Lower lobe of right lung (tissue), 2 donors: ENCODE data around the gene CRB1. TPM values are rescaled to one million over a fixed set of nuclear protein-coding genes. Genes with fewer than 3 reads are reported as not detected.

Experiments used
- ATAC-seq, 2 donors: fragments of 200-7000 bp; cut with Tn5 transposase; one replicate each; pipeline ENCODE4 v1.9.1; 2020 to 2022; ENCODE audit warnings: mild to moderate bottlenecking in 2 of 2, moderate library complexity in 2 of 2
- DNase-seq: peaks from one replicate; pipeline ENCODE4 v3.0.0-alpha.2; 2020
- H3K27ac ChIP-seq: fragments of 200-600 bp; one replicate; pipeline ENCODE4 v1.8.0; 2022
- H3K27me3 ChIP-seq: fragments of 200-600 bp; one replicate; pipeline ENCODE4 v1.8.0; 2022; ENCODE audit warnings: low read depth
- H3K36me3 ChIP-seq: fragments of 200-600 bp; one replicate; pipeline ENCODE4 v1.8.0; 2022; ENCODE audit warnings: mild to moderate bottlenecking
- H3K4me1 ChIP-seq: fragments of 200-600 bp; one replicate; pipeline ENCODE4 v1.8.0; 2022
- H3K4me3 ChIP-seq: fragments of 200-600 bp; one replicate; pipeline ENCODE4 v1.8.0; 2022; ENCODE audit warnings: mild to moderate bottlenecking
- H3K9me3 ChIP-seq: fragments of 200-600 bp; one replicate; pipeline ENCODE4 v1.8.0; 2022
- intact Hi-C: fragments of 100-400 bp; cut with DNase I; formaldehyde crosslinking; loops from one replicate; pipeline ENCODE4 v1.11.0; 2022
- long read RNA-seq: library from polyadenylated mRNA; unstranded; transcript quantifications from one replicate; pipeline ENCODE4 v2.0.0, GENCODE V29; 2021
- total RNA-seq: library from RNA; stranded (reverse); fragmentation: NEBNext Ultra II Directional; extraction: Animal tissue kit (Norgen Biotek cat#: 25700); gene quantifications from one replicate; pipeline ENCODE4 v1.2.1, GENCODE V29; 2021
- TF ChIP-seq, protein P1 (sequence below): fragments of 200-600 bp; IDR thresholded peaks from one replicate; pipeline ENCODE4 v1.8.0; 2022; ENCODE audit warnings: antibody characterized with exemption, mild to moderate bottlenecking
- donor health status: DM: no; HTN: yes; CAD: no; lungs with severe emphysema.

The CRB1 gene
- 0.77 TPM for total RNA-seq
- long read RNA-seq, result 0 reads

DNA sequence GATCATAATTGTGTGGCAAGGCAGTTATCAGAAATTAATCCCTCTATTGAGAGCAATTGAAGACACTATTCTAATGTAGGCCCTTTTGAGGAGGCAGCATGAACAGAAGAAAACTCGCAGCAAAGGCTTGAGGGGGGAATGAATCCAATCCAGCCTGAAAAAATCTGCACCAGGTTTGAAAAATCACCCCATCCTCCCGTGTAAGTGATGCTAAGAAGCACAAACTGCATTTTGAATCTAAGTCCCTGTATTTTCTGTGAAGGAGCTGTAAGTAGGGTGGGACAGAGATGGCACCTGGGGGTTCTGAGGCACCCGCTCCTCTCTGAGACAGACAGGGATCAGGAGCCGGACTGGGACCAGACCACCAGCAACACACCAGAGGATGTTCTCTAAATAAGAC lies at the start of gene CRB1:
Gene CRB1 (plus strand): TSS at position 241 of the 400 bp plus-strand sequence. CDS start 161 bp downstream, outside the sequence.
- ATAC-seq (no peak), DNase-seq (no peak)
- H3K9me3 ChIP-seq, result no peaks in the 10 kb centered on the region
- intact Hi-C loops, result no loop called here
- H3K27me3 ChIP-seq, result no peaks in the 10 kb centered on the region
- no peak within 1 kb of the TSS for H3K27ac ChIP-seq
- no peaks in the 10 kb centered on the region for H3K4me1 ChIP-seq
- TF ChIP-seq, protein P1, sequence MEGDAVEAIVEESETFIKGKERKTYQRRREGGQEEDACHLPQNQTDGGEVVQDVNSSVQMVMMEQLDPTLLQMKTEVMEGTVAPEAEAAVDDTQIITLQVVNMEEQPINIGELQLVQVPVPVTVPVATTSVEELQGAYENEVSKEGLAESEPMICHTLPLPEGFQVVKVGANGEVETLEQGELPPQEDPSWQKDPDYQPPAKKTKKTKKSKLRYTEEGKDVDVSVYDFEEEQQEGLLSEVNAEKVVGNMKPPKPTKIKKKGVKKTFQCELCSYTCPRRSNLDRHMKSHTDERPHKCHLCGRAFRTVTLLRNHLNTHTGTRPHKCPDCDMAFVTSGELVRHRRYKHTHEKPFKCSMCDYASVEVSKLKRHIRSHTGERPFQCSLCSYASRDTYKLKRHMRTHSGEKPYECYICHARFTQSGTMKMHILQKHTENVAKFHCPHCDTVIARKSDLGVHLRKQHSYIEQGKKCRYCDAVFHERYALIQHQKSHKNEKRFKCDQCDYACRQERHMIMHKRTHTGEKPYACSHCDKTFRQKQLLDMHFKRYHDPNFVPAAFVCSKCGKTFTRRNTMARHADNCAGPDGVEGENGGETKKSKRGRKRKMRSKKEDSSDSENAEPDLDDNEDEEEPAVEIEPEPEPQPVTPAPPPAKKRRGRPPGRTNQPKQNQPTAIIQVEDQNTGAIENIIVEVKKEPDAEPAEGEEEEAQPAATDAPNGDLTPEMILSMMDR, result no peak
- no peaks in the 10 kb centered on the region for H3K36me3 ChIP-seq
- H3K4me3 ChIP-seq, result no peak within 1 kb of the TSS

DNA sequence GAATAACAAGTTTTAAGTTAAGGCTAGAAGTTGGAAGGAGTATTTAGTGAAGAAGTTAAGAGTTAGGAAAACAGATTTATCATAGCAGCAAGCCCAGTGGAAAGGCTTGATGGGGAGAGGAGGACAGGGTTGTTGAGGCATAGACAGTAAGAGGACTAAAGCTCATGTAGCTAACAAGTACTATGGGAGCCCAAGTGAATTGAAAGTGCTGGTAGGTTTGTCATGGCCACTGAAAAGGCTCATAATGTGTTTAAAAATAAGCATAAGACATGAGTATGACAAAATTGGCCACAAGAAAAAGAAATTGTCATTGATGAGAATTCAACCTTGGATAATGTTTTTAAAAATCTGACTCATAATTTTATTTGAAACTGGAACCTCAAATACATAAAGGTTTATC lies 49.2 kb upstream of the CRB1 start:
- ATAC-seq (no peak), DNase-seq (no peak)
- TF ChIP-seq, protein P1, result no peak
- H3K36me3 ChIP-seq, result no peaks in the 10 kb centered on the region
- H3K27ac ChIP-seq, result no peak overlapping the region
- intact Hi-C loops, result no loop called here
- no peak overlapping the region for H3K4me3 ChIP-seq
- H3K9me3 ChIP-seq, result no peaks in the 10 kb centered on the region
- H3K4me1 ChIP-seq, result no peaks in the 10 kb centered on the region
- H3K27me3 ChIP-seq, result no peaks in the 10 kb centered on the region

DNA sequence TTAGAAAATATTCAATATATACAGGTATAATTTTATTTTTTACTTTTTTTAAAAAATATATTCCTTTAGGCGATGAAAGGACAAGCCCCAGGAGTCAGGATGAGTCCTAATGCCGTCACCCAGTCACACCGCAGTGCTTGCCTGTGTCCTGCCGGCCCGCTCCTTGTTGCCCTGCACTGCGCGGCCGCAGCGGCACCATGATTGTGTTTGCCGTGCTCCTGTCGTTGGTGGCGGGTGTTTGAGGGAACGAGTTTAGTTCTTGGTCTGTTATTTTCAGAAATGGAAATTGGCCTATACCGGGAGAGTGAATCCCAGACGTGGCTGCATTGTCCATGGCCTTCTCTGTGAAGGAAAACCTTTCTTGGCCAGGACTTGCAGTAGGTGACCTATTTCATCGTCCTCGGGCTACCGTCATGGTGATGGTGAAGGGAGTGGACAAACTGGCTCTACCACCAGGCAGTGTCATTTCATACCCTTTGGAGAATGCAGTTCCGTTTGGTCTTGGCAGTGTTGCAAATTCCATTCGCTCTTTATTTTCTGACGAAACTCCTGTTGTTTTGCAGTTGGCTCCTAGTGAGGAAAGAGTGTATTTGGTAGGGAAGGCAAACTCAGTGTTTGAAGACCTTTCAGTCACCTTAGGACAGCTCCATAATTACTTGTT lies 45.9 kb upstream of the CRB1 start:
- TF ChIP-seq, protein P1, result no peak
- no peak overlapping the region for H3K4me3 ChIP-seq
- H3K4me1 ChIP-seq, result no peaks in the 10 kb centered on the region
- H3K9me3 ChIP-seq, result no peaks in the 10 kb centered on the region
- no peaks in the 10 kb centered on the region for H3K27me3 ChIP-seq
- peak; percentile 51 to 69 for ATAC-seq
- no peaks in the 10 kb centered on the region for H3K36me3 ChIP-seq
- no peak for DNase-seq
- intact Hi-C loops, result no loop called here
- H3K27ac ChIP-seq, result no peak overlapping the region

DNA sequence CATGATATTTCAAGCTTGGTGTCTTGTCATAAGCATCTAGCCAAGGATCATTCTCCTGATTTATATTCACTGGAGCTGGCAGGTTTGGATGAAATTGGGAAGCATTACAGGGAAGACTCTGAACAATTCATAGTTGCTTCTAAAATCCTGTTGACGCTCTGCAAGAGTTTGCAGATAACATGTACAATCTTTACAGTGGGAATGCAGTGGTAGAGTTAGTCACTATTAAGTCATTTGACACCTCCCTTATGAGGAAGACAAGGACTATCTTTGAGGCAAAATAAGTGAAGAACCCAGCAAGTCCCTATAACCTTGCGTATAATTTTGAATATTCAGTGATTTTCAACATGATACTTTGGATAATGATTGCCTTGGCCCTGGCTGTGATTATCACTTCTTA lies 45.3 kb upstream of the CRB1 start:
- no peaks in the 10 kb centered on the region for H3K36me3 ChIP-seq
- TF ChIP-seq, protein P1, result no peak
- no peaks in the 10 kb centered on the region for H3K4me1 ChIP-seq
- intact Hi-C loops, result no loop called here
- H3K4me3 ChIP-seq, result no peak overlapping the region
- no peaks in the 10 kb centered on the region for H3K27me3 ChIP-seq
- H3K27ac ChIP-seq, result no peak overlapping the region
- no peaks in the 10 kb centered on the region for H3K9me3 ChIP-seq
- ATAC-seq, result no peak
- DNase-seq, result no peak

DNA sequence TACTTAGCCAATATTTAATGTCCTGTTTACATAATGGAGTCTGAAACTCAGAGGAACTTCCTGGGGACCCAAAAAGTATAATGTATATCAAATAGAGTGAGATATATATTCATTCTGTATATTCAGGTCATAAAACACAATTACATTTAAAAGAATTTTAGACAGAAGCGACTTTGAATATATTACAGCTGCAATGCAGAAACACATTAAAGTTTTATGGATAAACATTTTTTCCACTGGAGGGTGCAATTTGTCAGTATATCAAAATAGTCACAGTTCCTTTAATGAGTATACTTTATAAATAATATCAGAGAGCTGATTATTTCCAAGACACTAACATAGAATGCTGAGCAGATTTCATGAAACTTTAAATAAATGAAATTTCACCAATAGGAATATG lies 43.9 kb upstream of the CRB1 start:
- no peaks in the 10 kb centered on the region for H3K27me3 ChIP-seq
- H3K4me1 ChIP-seq, result no peaks in the 10 kb centered on the region
- intact Hi-C loops, result no loop called here
- DNase-seq (no peak), ATAC-seq (no peak)
- no peak overlapping the region for H3K4me3 ChIP-seq
- no peaks in the 10 kb centered on the region for H3K9me3 ChIP-seq
- TF ChIP-seq, protein P1, result no peak
- H3K27ac ChIP-seq, result no peak overlapping the region
- no peaks in the 10 kb centered on the region for H3K36me3 ChIP-seq
